NOMO-1 treated with dmso at 0.1 percent for 144 hours (cell line): Measurements from ENCODE around the gene FSCN2.
A peak's percentile ranks its signal among the peaks of the same experiment; 100 is the strongest.

Experiments
- DNase-seq: peaks from one replicate; lab custom pipeline; 2025; ENCODE audit not compliant: unreplicated experiment; lab: John Stamatoyannopoulos, UW

Gene FSCN2

DNA sequence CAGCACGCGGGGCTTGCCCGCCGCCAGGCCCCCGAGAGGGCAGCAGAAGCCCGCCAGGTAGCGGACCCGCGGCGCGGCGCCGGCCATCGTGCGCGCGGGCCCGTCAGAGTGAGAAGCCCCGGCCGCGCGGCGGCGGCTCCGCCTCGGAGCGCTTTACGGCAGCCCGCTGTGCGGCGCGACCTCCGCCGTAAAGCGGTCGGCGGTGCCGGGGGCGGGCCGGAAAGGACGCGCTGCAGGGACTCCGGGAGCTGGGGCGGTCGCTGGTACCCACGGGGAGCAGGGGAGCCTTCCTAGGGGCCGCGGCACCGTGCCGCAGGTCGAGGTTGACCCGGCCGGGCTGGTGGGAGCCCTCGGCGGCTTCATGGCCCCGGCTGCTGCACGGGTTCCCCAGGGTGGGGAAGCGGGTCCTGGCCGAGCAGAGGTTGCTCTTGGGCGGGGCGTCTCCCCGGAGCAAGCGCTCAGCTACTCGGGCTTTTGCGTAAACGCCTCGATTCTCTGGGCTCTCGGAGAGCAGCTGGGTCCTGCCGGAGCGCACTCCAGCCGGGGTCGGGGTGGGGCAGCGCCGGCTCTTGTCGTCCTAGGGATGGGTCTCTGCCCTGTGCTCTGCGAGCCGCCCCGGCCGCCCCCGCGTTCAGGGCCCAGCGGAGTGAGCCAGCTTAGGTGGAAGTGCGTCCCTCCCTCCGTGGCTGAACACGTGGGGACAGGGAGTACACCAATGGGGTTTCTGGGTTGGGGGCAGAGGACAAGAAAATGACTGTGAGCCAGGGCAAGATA is 24.3 kb downstream of the FSCN2 start, which contains the start of gene FAAP100:
TSS of gene FAAP100 (minus strand) at position 110 of the 774 bp plus-strand sequence. CDS start at position 87, 23 bp downstream.
- DNase-seq = peak; percentile 68

DNA sequence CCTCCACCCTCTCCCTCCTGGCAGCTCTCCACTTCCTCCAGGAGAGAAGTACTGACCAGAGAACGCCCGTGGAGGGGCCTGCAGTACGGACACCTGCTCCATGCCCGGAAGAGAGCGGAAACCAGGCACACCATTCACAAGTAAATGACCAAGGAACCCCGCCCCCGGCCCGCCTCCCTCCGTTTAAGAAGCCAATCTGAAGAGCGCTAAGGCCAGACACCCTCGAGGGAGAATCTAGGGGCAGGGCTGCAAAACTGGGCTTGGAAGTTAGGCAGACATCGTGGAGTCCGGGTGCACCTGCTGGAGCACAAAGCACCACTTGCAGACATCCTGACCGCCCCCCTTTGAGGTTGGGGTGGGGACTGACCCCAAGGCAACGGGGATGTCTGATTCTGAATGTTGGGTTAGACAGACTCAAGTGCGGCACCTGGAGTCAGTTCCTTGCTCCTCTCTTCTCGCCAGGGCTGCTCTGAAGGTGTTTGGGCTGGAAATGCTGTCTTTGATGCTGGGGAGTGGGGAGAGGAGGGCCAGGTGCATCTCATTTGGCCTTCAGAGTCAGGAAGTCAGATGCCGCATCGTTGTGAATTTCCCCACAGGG is 24.9 kb downstream of the FSCN2 start:
- peak; percentile 83 for DNase-seq

- DNase-seq = no peak
Observed at GRCh38 chr17:81553616-81554181, 25.5 kb downstream of the FSCN2 start.

DNA sequence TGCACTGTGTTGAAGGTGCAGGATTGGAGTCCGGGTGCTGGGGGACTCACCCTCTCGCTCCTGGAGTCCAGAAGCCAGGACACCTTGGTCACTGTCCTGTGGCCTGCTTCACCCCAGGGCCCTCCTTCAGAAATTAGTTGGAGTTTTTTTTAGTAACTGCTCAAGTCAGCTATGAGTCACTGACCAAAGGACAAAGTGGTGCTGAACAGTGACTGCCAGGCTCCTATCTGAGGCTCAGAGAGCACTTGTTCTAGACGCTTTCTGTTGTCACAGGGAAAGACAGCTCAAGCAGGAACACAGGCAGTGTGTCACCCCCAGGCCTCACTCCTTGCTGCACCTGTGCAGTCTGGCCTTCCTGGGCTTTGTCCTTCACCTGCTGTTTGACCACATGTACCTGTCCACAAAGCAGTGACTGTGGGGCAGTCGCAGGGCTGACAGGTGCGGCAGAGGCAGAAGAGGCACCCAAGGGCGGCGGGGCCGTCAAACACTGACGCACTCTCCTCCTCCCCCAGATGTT is 28.1 kb downstream of the FSCN2 start:
- DNase-seq = peak; percentile 58

GRCh38 chr17:81556863-81557262 is 28.7 kb downstream of the FSCN2 start:
- no peak for DNase-seq

GRCh38 chr17:81557276-81558114 is 29.3 kb downstream of the FSCN2 start:
- no peak for DNase-seq

- DNase-seq = no peak
Observed at GRCh38 chr17:81558115-81558468, 29.9 kb downstream of the FSCN2 start.

- DNase-seq = peak; percentile 30
Observed at GRCh38 chr17:81558941-81559806, 31.0 kb downstream of the FSCN2 start.

DNA sequence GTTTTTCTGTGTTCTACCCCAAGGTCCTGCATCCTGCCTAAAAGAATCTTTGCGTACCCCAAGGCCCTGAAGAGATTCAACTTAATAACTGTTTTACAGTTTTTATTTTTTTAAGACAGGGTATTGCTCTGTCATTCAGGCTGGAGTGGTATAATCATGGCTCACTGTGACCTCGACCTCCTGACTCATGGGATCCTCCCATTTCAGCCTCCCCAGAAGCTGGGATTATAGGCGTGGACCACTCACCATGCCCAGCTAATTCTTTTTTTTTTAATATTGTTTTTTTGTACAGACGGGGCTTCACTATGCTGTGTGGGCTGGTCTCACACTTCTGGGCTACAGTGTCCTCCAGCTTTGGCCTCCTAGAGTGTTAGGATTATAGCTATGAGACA is 33.3 kb downstream of the FSCN2 start:
- no peak for DNase-seq

- DNase-seq = peak; percentile 75
Observed at GRCh38 chr17:81563861-81564586, 35.8 kb downstream of the FSCN2 start.

DNA sequence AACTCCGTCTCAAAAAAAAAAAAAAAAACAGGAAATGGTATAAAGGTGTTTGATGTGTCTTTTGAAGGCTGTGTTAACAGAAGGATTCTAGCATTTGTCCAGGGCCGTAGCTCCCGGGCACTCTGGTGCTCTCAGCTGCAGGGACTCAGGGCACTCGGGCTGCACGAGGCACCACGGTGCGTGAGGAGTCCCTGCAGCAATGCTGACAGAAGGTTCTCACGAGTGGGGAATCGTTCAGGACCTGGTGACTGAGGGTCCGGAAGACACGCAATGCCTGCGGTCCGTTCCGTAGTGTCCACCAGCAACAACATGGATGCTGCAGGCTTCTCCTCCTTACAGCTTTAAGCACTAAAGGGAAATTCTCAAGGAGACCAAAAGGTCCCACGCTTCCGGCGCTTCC is 36.6 kb downstream of the FSCN2 start:
- DNase-seq = peak; percentile 6

- DNase-seq = no peak
Observed at GRCh38 chr17:81565231-81565630, 37.1 kb downstream of the FSCN2 start.

GRCh38 chr17:81566461-81567126 is 38.4 kb downstream of the FSCN2 start:
- DNase-seq = peak; percentile 48

DNA sequence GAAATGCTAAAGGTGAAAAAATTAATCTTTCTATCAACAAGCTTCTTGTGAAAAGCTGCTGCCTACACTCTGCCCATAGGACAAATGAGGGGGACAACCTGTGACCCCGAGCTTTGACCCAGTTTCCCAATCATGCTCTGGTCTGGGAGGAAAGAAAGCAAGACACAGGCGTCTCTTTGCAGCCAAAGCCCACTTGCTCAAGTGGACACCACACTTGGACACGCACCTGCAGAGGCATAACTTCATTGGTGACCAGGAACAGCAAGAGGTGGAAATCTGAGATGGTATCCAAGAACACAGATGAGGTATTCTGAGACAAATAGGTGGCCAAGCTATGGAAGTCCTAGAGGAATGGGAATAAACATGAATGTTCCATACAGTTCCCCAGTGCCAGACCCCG is 39.0 kb downstream of the FSCN2 start:
- no peak for DNase-seq

GRCh38 chr17:81568416-81568815 is 40.2 kb downstream of the FSCN2 start:
- DNase-seq = no peak

DNA sequence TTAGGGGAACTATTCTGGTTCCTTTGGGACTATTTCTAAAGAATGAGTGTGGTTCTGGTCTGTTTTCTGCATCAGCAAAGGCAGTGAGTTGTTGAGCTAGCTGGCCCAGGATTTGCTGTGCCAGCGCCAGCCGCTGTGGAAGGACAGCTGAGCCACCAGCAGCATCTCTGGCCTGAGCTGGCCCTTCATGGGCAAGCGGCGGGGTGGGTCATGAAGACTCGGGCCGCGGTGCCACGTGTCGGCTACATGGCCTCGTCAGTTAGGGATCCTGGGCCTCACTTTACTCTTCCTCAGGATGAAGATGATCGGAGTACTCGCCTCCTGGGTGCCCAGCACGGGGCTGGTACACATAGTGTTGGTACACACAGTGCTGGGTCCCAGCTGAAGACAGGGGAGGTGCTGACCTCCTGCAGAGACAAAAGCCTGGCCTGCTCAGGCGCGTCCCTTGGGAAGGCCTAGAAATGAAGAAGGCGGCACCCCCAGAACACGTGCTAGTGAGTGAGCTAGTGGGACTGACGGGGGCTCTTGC is 41.9 kb downstream of the FSCN2 start:
- no peak for DNase-seq

GRCh38 chr17:81570964-81571363 is 42.8 kb downstream of the FSCN2 start:
- no peak for DNase-seq

GRCh38 chr17:81572563-81573168 is 44.5 kb downstream of the FSCN2 start:
- no peak for DNase-seq
